ENCODE measurements around the gene TRDN. TPM values are rescaled to one million over a fixed set of nuclear protein-coding genes. Genes with fewer than 3 reads are reported as not detected.

TRDN gene
- total RNA-seq, 1 experiment from 2014 or later: 10.4 TPM

DNA sequence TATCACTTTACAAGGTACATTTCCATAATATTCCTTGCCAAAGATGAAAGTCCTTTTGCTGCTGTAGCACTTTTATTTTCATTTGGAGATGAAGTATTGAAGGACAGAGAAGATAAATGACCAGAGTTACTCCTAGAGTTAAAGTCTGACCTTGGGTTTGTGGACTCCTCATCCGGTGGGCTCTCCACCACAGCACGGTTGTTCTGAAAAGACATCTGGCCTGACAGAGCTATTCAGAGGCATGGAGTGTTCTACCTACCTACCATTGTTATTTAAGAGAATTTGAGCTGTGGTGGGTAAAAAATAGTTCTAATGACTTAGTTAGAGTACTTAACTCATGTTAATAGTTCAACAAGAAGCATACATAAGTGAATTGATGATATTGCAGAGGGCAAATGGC, 422.3 kb downstream of the TRDN start:
- H3K23me2 ChIP-seq (ENCODE audit: insufficient read length, low read depth, low read length, poor library complexity, severe bottlenecking): no peaks in the 10 kb centered on the region
- no peak overlapping the region for H2AFZ ChIP-seq (ENCODE audit: low read length)
- peak overlapping the region in 1 of 3 experiments; percentile 58; a peak in 2 of 7 replicates for H3K27ac Mint-ChIP-seq
- no peak overlapping the region for H2BK5ac ChIP-seq (ENCODE audit: insufficient read length, low read length)
- H2BK120ac ChIP-seq (ENCODE audit: low read depth, low read length, poor library complexity, severe bottlenecking): no peak overlapping the region
- TF ChIP-seq, protein P1, sequence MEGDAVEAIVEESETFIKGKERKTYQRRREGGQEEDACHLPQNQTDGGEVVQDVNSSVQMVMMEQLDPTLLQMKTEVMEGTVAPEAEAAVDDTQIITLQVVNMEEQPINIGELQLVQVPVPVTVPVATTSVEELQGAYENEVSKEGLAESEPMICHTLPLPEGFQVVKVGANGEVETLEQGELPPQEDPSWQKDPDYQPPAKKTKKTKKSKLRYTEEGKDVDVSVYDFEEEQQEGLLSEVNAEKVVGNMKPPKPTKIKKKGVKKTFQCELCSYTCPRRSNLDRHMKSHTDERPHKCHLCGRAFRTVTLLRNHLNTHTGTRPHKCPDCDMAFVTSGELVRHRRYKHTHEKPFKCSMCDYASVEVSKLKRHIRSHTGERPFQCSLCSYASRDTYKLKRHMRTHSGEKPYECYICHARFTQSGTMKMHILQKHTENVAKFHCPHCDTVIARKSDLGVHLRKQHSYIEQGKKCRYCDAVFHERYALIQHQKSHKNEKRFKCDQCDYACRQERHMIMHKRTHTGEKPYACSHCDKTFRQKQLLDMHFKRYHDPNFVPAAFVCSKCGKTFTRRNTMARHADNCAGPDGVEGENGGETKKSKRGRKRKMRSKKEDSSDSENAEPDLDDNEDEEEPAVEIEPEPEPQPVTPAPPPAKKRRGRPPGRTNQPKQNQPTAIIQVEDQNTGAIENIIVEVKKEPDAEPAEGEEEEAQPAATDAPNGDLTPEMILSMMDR (conservative IDR thresholded peaks at IDR 0.05): no peak
- H3K79me2 ChIP-seq (ENCODE audit: insufficient read depth, low read length): no peaks in the 10 kb centered on the region
- no peaks in the 10 kb centered on the region for H4K20me1 ChIP-seq (ENCODE audit: control insufficient read depth, insufficient read depth, insufficient read length)
- H3K18ac ChIP-seq (ENCODE audit: insufficient read length, low read depth, low read length): no peak overlapping the region
- no peak overlapping the region for H3K9ac ChIP-seq (ENCODE audit: extremely low read depth, insufficient read length, low read length)
- H4K5ac ChIP-seq (ENCODE audit: insufficient read length, low read depth, low read length): no peak overlapping the region
- H2BK12ac ChIP-seq (ENCODE audit: insufficient read length, low read depth, low read length): no peak overlapping the region
- no peak overlapping the region for H4K8ac ChIP-seq (replicated peaks; ENCODE audit: insufficient read length, low read depth, low read length)
- WGBS (ENCODE audit: extremely low coverage, insufficient read length, low lambda C conversion rate): no CpG with 5 or more reads among the region's 2 CpGs
- H3K14ac ChIP-seq (ENCODE audit: insufficient read depth, low read length): no peak overlapping the region
- no peak for DNase-seq
- no peak overlapping the region for H3K4me3 Mint-ChIP-seq
- H4K91ac ChIP-seq (ENCODE audit: insufficient read length, low read depth, low read length): no peak overlapping the region
- H3K9me3 Mint-ChIP-seq: no peaks in the 10 kb centered on the region; a peak in 1 of 5 replicates
- H3K4me2 ChIP-seq (ENCODE audit: insufficient read depth, insufficient read length, low read length): no peak overlapping the region
- no peaks in the 10 kb centered on the region for H3K27me3 Mint-ChIP-seq (ENCODE audit: low read depth)
- H2BK15ac ChIP-seq (ENCODE audit: low read depth, low read length): no peak overlapping the region
- H3K27me3 ChIP-seq (ENCODE audit: insufficient read depth, low read length): no peaks in the 10 kb centered on the region
- no peaks in the 10 kb centered on the region for H3K36me3 Mint-ChIP-seq (ENCODE audit: insufficient read depth in 1 of 3, low read depth in 3 of 3)
- H2AK5ac ChIP-seq (ENCODE audit: insufficient read length, low read length): no peak overlapping the region
- no peak overlapping the region for H3K4ac ChIP-seq (ENCODE audit: low read depth, low read length)
- H3T11ph ChIP-seq (ENCODE audit: low read length): no peak overlapping the region
- H3K4me1 Mint-ChIP-seq: peaks cover 10 to 20% of the 10 kb centered on the region in 2 experiments
- H3K56ac ChIP-seq (ENCODE audit: insufficient read length, low read depth, low read length): no peak overlapping the region
- no peak overlapping the region for H3K27ac ChIP-seq (ENCODE audit: insufficient read length, low read depth, low read length)
- no peak overlapping the region for H3K23ac ChIP-seq (ENCODE audit: insufficient read length, low read depth, low read length)
- no peaks in the 10 kb centered on the region for H3K79me1 ChIP-seq (ENCODE audit: insufficient read depth, low read depth, low read length, poor library complexity, severe bottlenecking)
- no peak overlapping the region for H2BK20ac ChIP-seq (ENCODE audit: low read depth, low read length, poor library complexity, severe bottlenecking)
- H3K9me3 ChIP-seq (ENCODE audit: control insufficient read depth, low read depth, low read length): no peaks in the 10 kb centered on the region
- no peaks in the 10 kb centered on the region; the same call in 1 of the 2 replicates for H3K4me1 ChIP-seq (ENCODE audit: insufficient read depth, low read length)
